HepG2 (cell line): ENCODE data around the gene DCAF4. TPM values are rescaled to one million over a fixed set of nuclear protein-coding genes. Genes with fewer than 3 reads are reported as not detected.

ENCODE experiments used
- ATAC-seq: fragments of 200-7000 bp; cut with Tn5 transposase; 3 replicates; pipeline ENCODE4 v1.9.1; 2020; ENCODE audit warnings: mild to moderate bottlenecking, moderate library complexity
- BruUV-seq: library from RNA; stranded (reverse); fragments of 400-500 nt; replicated peaks from 2 replicates; lab custom pipeline; 2021; lab: Mats Ljungman, UMichigan
- CTCF ChIA-PET: fragments of 300-600 bp; formaldehyde crosslinking; extraction: SDS; loops from one replicate; lab custom pipeline; 2021; ENCODE audit warnings: low total read pairs, inconsistent platforms, low intra/inter-chr PET ratio; lab: Yijun Ruan, JAX
- POLR2A ChIA-PET: fragments of 350-600 bp; sonication (Branson Sonifier 250); formaldehyde crosslinking; loops from one replicate; lab custom pipeline; 2020; ENCODE audit warnings: antibody characterized with exemption, inconsistent platforms; lab: Yijun Ruan, JAX
- DNase-seq: peaks from one replicate; pipeline ENCODE4 v3.0.0-alpha.2; 2015; ENCODE audit warnings: low spot score
- FAIRE-seq: peaks from 3 replicates; lab custom pipeline; 2011; peaks lifted over from hg19 to GRCh38; lab: Jason Lieb, UNC
- H2AFZ ChIP-seq: one replicate; pipeline ENCODE4 v1.6.1; 2011; ENCODE audit warnings: low read length, inconsistent platforms
- H3K27ac ChIP-seq: fragments of 300-600 bp; 3 replicates; pipeline ENCODE4 v1.8.0; 2011; ENCODE audit warnings: mixed run types, mild to moderate bottlenecking, mixed read lengths, low read length, inconsistent platforms; ENCODE audit not compliant: insufficient read depth; ENCODE audit errors: extremely low read length
- H3K27me3 ChIP-seq, 2 experiments: fragments of 200-600 bp in 1 of 2; 2 replicates in 1 of 2; 3 replicates in 1 of 2; pipeline versions ENCODE4 v1.6.0 to v1.8.0; 2011; ENCODE audit warnings: low read length in 2 of 2, mild to moderate bottlenecking in 2 of 2, moderate library complexity in 2 of 2, inconsistent platforms in 1 of 2; ENCODE audit not compliant: insufficient read depth in 2 of 2, control insufficient read depth in 1 of 2
- H3K36me3 ChIP-seq, 2 experiments: fragments of 200-600 bp in 1 of 2; replicated peaks in 1 of 2; 2 replicates in 1 of 2; 3 replicates in 1 of 2; pipeline versions ENCODE4 v1.5.1 to v1.8.0; 2011; ENCODE audit warnings: low read length in 2 of 2, inconsistent platforms in 1 of 2; ENCODE audit not compliant: insufficient read depth in 2 of 2, control insufficient read depth in 1 of 2
- H3K4me1 ChIP-seq: 2 replicates; pipeline ENCODE4 v1.5.1; 2012; ENCODE audit warnings: low read length, inconsistent platforms; ENCODE audit not compliant: insufficient read depth
- H3K4me2 ChIP-seq: 2 replicates; pipeline ENCODE4 v1.6.0; 2011; ENCODE audit warnings: low read depth, low read length, inconsistent platforms
- H3K4me3 ChIP-seq, 3 experiments: fragments of 200-600 bp in 1 of 3; sonication (generic), shearing (Covaris generic) in 1 of 3; replicated peaks in 1 of 3; 2 replicates each; pipeline ENCODE4 v1.5.1; 2011 to 2016; ENCODE audit warnings: low read length in 3 of 3, inconsistent platforms in 2 of 3, low read depth in 2 of 3, mild to moderate bottlenecking in 2 of 3, control low read depth in 1 of 3, mixed read lengths in 1 of 3; ENCODE audit not compliant: insufficient read depth in 1 of 3
- H3K79me2 ChIP-seq: one replicate; pipeline ENCODE4 v1.6.1; 2011; ENCODE audit warnings: low read length, inconsistent platforms; ENCODE audit not compliant: insufficient read depth
- H3K9ac ChIP-seq: 2 replicates; pipeline ENCODE4 v1.6.0; 2011; ENCODE audit warnings: mild to moderate bottlenecking, low read depth, low read length, inconsistent platforms; ENCODE audit not compliant: insufficient read depth
- H3K9me3 ChIP-seq: 2 replicates; pipeline ENCODE4 v1.5.1; 2012; ENCODE audit warnings: mild to moderate bottlenecking, low read length
- H4K20me1 ChIP-seq: 2 replicates; pipeline ENCODE4 v1.6.0; 2011; ENCODE audit warnings: inconsistent platforms, mild to moderate bottlenecking, low read length, moderate library complexity; ENCODE audit not compliant: insufficient read depth
- CAMTA2 ChIP-seq: sonication (generic); formaldehyde crosslinking; IDR thresholded peaks from 2 replicates; pipeline ENCODE4 v1.4.0; 2020; ENCODE audit warnings: mild to moderate bottlenecking, missing genetic modification reagents, borderline replicate concordance
- FIP1L1 ChIP-seq: fragments of 200-400 bp; formaldehyde crosslinking; IDR thresholded peaks from 2 replicates; pipeline ENCODE4 v1.6.1; 2018; ENCODE audit warnings: low read depth, mild to moderate bottlenecking, low read length, moderate library complexity, borderline replicate concordance; ENCODE audit not compliant: insufficient read depth
- FOXM1 ChIP-seq: sonication (generic); formaldehyde crosslinking; IDR thresholded peaks from 2 replicates; pipeline ENCODE4 v1.5.0; 2020; ENCODE audit warnings: missing genetic modification reagents
- KLF12 ChIP-seq: sonication (generic); formaldehyde crosslinking; IDR thresholded peaks from 2 replicates; pipeline ENCODE4 v1.4.0; 2020; ENCODE audit warnings: missing genetic modification reagents, borderline replicate concordance
- SP1 ChIP-seq, 2 experiments: fragments of 450-650 bp in 1 of 2; sonication (generic) in 1 of 2; formaldehyde crosslinking in 1 of 2; IDR thresholded peaks; 2 replicates each; pipeline versions ENCODE4 v1.4.0 to v1.6.1; 2016 to 2020; ENCODE audit warnings: missing genetic modification reagents in 1 of 2
- SRSF1 ChIP-seq: fragments of 200-400 bp; formaldehyde crosslinking; optimal IDR thresholded peaks from 2 replicates; pipeline ENCODE3; 2017; ENCODE audit warnings: mild to moderate bottlenecking, low read depth, low read length, moderate library complexity
- TAF15 ChIP-seq: fragments of 200-400 bp; formaldehyde crosslinking; IDR thresholded peaks from one replicate; pipeline ENCODE4 v1.6.1; 2018; ENCODE audit warnings: mild to moderate bottlenecking, low read depth, low read length; ENCODE audit not compliant: poor library complexity, severe bottlenecking
- ZNF232 ChIP-seq: sonication (generic); formaldehyde crosslinking; IDR thresholded peaks from 2 replicates; pipeline ENCODE4 v1.4.0; 2020; ENCODE audit warnings: missing genetic modification reagents, borderline replicate concordance
- ZNF777 ChIP-seq: sonication (generic); formaldehyde crosslinking; IDR thresholded peaks from 2 replicates; pipeline ENCODE4 v1.4.0; 2020; ENCODE audit warnings: missing genetic modification reagents
- ZNF780A ChIP-seq: sonication (generic); formaldehyde crosslinking; IDR thresholded peaks from 2 replicates; pipeline ENCODE4 v1.8.0; 2022; ENCODE audit warnings: mild to moderate bottlenecking, missing genetic modification reagents, moderate library complexity
- WGBS: methylation state at CpG from one replicate; pipeline ENCODE4 v1.1.6; 2017; ENCODE audit warnings: low lambda C conversion rate; 5-methylcytosine and 5-hydroxymethylcytosine counted together
- in situ Hi-C: cut with HindIII; loops from 2 replicates; pipeline ENCODE4 v1.10.0; 2017; ENCODE audit warnings: low pct_unique_long_range_greater_than_20kb; ENCODE audit not compliant: extremely low pct_ligation_motif_present
- intact Hi-C: fragments of 100-400 bp; cut with micrococcal nuclease; formaldehyde crosslinking; loops from one replicate; pipeline ENCODE4 v1.10.0; 2022; ENCODE audit not compliant: unreplicated experiment
- polyA plus RNA-seq, 8 experiments: library from polyadenylated mRNA; depleted of rRNA in 3 of 8; stranded (reverse) in 7 of 8; unstranded in 1 of 8; fragments of >200 nt; fragmentation: Illumina TruSeq in 4 of 8; extraction: Trizol in 4 of 8; gene quantifications; 2 replicates each; pipeline versions ENCODE4 v1.2.1 to v1.2.3, GENCODE V29; 2011 to 2016; ENCODE audit warnings: low read depth in 4 of 8, missing spikeins in 1 of 8, mixed read lengths in 1 of 8; ENCODE audit not compliant: insufficient read depth in 1 of 8
- total RNA-seq, 5 experiments: library from RNA; depleted of rRNA; stranded (reverse); fragments of >200 nt; fragmentation: Illumina TruSeq; extraction: Trizol; gene quantifications; 2 replicates each; pipeline ENCODE4 v1.2.3, GENCODE V29; 2016; ENCODE audit warnings: low read depth in 1 of 5

The DCAF4 gene
- total and polyA plus RNA-seq, 2 of the 13 experiments (the other 11 are each of a cell fraction or from before 2014, with no cell fraction given), result 18.8 to 21.1 TPM

DNA sequence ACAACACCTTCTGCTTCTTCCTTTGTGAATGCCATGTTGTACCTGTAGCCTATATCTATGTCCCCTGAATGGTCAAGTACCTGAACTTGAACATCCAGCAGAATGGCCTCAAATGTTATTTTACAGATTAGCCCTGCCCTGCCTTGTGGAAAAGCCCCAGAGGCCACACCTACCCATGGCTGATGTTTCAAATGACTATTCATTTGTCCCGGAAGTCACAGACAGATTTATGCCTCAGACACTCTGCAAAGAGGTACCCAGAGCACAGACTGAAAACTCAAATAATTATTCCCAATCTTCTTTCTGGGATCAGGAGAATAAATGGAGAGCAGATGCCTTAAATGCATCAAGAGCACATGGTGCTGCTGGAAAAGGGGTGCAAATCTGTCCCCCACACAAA is 19.4 kb upstream of the DCAF4 start:
- intact Hi-C loops, result no loop called here
- BruUV-seq, result no TSS peak
- Histone ChIP-seq H3K79me2 (no peaks in the 10 kb centered on the region), H4K20me1 (no peaks in the 10 kb centered on the region), H3K4me2 (no peak overlapping the region), H3K4me1 (peaks cover 21% of the 10 kb centered on the region), H3K27me3 (peaks cover 0 to 6% of the 10 kb centered on the region in 2 experiments; a peak in 2 of 5 replicates), H3K9me3 (no peaks in the 10 kb centered on the region), H3K9ac (no peak overlapping the region), H2AFZ (no peak overlapping the region), H3K27ac (no peak overlapping the region), H3K4me3 (no peak overlapping the region), H3K36me3 (no peaks in the 10 kb centered on the region)
- CTCF ChIA-PET, result no interaction called here
- DNase-seq (no peak), ATAC-seq (no peak), FAIRE-seq (no peak)
- POLR2A ChIA-PET, result no interaction called here
- WGBS, result 75% methylated on average over 1 of the region's 1 CpG
- TF ChIP-seq KLF12 (CRISPR knock-in tag), result no peak
- TF ChIP-seq FOXM1 (CRISPR knock-in tag), result no peak
- no peak for TF ChIP-seq SRSF1
- TF ChIP-seq TAF15, result no peak
- TF ChIP-seq SP1 (IDR thresholded peaks at IDR 0.05), result no peak
- no peak for TF ChIP-seq SP1 (CRISPR knock-in tag; IDR thresholded peaks at IDR 0.05)
- TF ChIP-seq, all 625 proteins: peak for 0
- in situ Hi-C loops, result no loop called here

DNA sequence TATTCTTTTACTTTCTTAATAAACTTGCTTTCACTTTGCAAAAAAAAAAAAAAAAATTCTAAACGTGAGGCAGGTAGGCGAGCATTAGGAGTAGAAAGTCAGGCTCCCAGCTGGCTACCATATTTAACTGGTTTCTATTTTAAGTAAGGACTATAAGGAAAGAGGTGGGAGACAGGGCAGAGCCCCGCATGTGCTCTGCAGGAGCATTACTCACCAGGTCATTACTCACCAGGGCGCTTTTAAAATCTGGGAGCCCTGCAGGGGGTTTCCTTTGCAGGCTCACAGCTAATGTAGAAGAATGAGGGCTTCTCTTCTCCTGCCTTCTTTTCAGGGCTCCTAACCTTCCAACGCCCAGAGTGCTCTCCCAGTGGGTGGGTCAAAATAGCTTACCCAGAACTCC is 18.4 kb upstream of the DCAF4 start:
- ATAC-seq, result peak; percentile 50
- H3K79me2 ChIP-seq, result no peaks in the 10 kb centered on the region
- H3K4me2 ChIP-seq, result peak overlapping the region; percentile 48
- no peaks in the 10 kb centered on the region for H3K9me3 ChIP-seq
- in situ Hi-C loops, result no loop called here
- peaks cover 0 to 6% of the 10 kb centered on the region in 2 experiments; a peak in 2 of 5 replicates for H3K27me3 ChIP-seq
- H3K9ac ChIP-seq, result no peak overlapping the region
- no peak overlapping the region for H3K27ac ChIP-seq
- CTCF ChIA-PET, result no interaction called here
- peaks cover 21% of the 10 kb centered on the region for H3K4me1 ChIP-seq
- TF ChIP-seq FIP1L1 (no peak), CAMTA2 (CRISPR knock-in tag) (no peak), ZNF780A (CRISPR knock-in tag) (no peak), ZNF777 (CRISPR knock-in tag) (no peak), ZNF232 (CRISPR knock-in tag) (no peak)
- TF ChIP-seq, all 625 proteins: peak for 0
- BruUV-seq, result no TSS peak
- intact Hi-C loops, result no loop called here
- H3K36me3 ChIP-seq, result no peaks in the 10 kb centered on the region
- 2% methylated on average over 5 of the region's 5 CpGs for WGBS
- no peak overlapping the region for H2AFZ ChIP-seq
- FAIRE-seq (no peak), DNase-seq (no peak)
- POLR2A ChIA-PET, result no interaction called here
- H4K20me1 ChIP-seq, result no peaks in the 10 kb centered on the region
- H3K4me3 ChIP-seq, result no peak overlapping the region
